NCI-H446 (cell line): Measurements from ENCODE around the gene ZNF423.

ENCODE experiments used
- DNase-seq, 2 experiments: peaks; one replicate each; lab custom pipeline; 2025; lab: John Stamatoyannopoulos, UW

The ZNF423 gene

DNA sequence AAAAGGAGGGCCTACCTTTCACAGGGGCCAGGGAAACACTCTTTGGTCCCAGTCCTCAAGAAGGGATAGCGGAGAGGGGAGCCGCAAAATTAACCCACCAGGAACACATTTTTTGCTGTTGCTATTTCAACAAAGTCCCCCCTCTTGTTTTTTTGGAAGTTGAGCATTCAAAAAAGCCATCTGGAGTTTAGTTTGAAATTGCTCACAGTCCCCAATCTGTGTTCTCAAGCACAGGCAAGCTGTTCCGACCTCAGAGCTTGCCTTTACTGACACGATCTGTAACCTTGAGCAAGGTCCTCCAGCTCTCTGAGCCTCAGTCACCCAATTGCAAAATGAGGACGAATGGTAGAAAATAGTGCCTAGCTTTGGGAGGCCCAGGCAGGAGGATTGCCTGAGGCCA lies 131.1 kb downstream of the ZNF423 start:
- peak in 1 of 2 experiments; percentile 7 for DNase-seq

DNA sequence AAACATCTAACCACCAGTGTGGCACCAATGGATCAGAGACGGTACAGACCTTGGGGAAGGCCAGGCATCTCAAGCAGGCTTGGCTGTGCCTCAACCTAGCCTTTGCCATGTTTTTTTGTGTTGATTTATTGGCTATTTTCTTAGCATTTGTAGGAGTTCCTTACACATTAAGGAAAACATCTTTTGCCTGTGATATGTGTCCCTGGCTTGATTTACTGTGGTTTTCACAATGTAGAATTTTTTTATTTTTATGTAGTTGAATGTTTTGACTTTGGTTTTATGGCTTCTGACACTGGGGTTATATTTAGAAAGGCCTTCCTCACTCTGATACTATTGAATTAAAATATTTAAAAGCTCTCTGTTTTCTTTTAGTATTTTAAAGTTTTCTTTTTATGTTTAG lies 132.6 kb downstream of the ZNF423 start:
- DNase-seq, result no peak

DNA sequence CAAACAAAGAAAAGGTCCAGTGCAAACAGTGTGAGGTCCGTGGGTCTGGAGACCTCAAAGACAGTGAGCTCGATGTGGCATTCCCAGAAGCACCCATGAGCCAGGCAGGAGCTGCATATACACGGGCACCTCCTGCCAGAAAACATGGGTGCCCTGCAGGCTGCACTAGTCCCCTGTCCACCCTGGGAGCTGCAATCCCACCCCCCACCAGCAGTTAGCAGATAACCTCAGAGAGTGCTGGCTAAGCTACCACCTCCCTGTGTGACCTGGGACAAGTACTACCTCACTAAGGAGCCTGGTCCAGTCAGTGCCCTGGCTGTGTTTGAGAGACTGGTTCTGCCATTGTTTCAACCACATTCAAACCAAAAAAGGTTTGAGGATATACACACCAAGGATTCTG lies 135.7 kb downstream of the ZNF423 start:
- no peak for DNase-seq

DNA sequence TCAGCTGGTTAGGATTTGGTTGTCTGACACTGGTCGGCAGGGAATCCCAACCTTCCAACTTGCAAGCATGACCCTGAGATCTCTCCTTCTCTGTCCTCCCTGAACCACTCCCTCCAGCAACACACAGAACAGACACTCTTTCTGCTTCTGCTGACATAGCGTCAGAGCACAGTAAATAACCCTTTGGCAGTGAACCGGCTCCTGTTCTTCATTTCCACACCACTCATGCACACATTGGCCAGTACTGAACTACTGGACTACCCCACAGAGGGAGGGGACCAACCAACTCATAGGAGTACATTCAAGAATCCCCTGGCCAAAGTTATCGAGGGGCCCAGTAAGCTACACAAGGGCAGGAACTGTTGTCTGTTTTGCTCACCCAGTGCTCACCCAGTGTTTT lies 138.2 kb downstream of the ZNF423 start:
- DNase-seq, result no peak

DNA sequence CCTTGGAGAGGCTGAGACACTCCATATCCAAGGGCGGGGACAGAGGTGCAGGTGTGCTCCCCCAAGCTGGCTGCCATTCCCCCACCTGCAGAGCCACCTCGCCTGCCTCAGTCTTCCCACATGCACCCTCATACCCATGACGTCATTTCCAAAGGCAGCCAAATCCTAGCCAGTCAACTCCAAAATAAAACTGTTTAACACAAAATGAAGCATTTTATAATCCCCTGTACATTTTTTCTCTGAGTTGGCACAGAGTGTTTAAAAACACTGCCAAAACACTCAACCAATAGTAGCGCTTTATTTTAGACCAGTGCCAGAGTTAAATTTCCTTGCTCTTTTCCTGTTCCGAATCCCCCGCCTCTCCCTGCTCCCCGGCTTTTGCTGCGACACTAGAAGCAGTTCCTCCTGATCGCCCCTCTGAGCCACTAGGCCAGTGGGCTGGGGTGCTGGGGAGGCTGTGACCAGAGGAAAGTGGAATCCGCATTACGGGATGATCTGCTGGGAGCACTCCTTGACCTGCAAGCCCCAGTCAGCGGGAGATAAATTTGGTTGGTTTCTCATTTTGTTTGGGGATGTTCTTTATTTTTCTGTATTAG lies 139.5 kb downstream of the ZNF423 start:
- no peak for DNase-seq

DNA sequence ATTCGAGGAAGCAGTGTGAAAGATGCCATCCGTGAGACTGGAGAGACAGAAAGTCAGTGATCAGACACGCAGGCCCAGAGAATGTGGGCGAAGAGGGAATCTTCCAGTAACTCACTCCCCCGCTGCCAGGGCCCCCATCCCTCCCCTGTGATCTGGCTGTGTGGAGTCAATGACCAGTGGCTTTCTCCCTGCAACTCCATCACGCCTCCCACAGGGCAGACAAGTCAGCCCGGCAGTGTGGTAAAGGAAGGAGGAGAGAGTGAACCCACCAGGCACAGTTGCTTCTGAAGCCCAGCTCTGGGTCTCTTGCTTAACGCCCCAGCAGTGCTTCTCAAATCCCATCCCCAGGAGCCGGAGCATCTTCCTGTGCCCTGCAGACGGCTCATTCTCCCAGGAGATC lies 142.1 kb downstream of the ZNF423 start:
- no peak for DNase-seq

DNA sequence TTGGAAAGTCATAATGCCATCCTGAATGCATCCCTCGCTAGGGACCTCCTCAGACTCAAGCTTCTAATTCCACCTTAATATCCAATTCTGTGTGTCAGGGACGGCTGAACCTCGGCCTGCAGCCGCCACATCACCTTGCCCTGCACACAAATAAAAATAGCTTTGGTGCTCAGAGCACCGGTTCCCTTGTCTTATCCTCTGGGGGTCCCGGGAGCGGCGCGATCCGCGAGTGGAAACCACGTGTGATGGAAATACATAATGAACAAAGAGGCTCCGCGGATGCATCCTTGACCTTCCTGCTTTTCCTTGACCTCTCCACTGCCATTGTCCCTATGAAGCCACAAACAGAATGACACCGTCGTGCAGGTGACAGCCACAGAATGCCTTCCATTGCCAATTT lies 143.4 kb downstream of the ZNF423 start:
- DNase-seq, result no peak

DNA sequence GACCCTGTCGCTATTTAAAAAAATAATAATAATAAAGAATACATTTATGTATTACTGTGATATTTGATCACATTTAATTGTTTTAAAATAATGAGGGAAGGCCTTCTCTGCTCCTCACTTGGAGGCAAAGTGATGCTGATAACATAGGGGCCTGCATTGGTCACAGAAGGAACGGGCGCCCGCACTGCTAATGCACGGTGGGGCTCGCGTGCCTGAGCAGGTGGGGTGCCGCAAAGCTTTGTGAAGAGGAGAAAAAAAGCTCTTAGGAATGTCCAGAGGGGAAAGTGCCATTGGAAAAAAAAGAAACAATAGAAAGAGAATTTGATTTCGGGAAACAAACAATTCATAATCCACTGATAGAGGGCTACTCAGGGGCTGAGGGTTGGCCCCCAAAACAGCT lies 143.8 kb downstream of the ZNF423 start:
- no peak for DNase-seq

DNA sequence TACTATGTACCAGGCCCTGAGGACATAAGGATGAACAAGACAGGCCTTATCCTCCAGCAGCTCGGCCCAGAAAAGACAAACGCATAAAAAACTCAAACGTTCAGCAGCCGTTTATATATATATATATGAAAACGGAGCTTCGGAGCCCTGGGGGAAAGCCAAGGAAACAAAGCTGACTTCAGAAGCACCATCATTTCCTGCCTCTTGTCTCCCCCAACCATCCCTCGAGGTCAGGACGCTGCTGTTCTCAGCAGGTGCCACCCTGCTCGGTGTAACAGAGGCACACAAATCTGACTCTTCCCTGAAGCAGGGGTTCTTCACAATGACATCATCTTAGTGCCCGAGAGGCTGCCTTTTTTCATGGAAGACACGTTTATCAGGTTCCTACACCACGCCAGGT lies 146.9 kb downstream of the ZNF423 start:
- DNase-seq, result no peak

DNA sequence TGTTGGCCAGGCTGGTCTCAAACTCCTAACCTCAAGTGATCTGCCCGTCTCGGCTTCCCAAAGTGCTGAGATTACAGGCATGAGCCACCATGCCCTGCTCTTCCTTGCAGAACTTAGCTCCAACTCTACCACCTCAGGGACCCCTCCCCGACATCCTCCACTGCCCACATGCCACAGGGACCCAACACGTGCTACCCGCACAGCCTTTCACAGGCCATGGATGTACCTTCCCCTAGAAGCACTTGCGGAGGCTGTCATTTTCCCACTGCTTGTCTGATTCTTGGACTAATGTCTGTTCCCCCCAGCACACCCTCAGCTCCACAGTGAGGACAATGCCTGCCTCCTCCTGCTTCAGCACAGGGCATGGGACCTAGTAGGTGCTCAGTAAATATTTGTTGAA lies 147.4 kb downstream of the ZNF423 start:
- DNase-seq, result no peak

DNA sequence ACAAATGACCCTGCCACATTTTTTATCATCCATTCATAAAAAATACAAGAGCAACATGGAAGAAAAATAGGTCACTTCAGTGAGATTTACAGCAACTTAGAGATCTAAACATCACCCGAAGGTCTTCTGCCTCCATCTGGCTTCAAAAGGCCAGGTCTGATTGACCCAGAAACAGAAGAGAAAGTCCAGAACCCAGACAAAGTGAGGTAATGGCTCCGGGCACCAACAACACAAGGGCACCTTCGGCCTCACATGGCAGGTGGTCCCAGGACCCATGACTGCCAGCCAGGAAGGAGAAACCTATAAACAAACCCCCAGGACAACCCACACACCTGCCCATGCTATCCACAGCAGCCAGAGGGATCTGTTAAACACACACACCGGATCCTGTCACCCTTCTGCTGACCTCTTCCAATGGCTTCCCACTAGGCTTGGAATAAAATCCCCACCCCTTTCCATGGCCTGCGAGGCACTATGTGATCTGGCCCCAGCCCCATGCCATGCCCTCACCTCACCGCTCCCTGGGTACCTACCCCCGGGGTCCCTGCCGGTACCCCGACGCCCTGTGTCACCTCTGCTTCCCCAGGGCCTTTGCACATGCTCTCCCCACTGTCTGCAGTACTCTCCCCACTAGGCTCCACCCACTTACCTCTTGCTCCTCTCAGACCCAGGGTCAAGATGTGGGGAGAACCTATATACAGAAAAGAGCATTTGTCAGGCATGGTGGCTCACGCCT lies 149.1 kb downstream of the ZNF423 start:
- DNase-seq, result no peak

DNA sequence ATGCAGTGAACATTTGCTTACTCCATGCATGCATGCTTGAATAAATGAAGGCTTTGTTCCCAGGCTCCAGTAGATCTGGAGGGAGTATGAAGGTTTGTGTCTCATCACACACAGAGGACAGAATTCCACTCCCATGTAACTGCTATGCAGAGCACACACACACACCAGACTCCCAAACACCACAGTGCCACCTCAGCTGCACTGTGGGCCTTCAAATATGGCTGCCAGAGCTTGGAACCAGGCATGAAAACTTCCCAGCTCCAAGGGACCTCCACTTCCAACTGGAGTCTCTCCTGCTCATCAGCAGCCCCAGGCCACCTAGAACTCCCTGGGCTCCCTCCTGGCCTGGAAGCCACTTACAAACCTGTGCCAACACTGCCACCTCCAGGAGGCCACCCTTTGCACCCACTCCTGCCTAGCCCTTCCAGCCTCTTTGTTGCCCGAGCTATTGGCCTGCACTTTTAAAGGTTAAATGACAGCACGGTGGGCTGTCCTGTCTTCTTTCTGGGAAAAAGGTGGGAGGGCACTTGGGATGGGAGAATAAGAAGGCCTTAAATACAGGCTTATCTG lies 151.2 kb downstream of the ZNF423 start:
- no peak for DNase-seq

DNA sequence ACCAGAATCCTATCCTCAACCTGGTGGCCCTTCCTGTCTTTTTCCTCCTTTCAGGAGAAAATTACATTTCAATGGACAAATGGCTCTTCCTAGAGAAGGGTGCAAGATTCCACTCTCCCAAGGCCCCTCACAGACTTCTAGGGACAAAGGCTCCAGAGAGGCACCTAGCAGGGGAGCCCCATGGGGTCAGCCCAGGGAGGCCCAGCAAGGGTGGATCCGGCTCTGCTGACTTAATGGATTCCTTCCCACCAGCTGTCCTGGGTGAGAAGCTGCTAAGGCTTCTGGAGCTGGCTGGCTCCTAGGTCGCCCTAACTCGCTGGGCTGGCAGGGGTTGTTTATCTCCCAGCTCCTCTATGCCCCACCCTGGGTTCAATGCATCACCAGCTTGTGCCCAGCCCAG lies 152.4 kb downstream of the ZNF423 start:
- no peak for DNase-seq

DNA sequence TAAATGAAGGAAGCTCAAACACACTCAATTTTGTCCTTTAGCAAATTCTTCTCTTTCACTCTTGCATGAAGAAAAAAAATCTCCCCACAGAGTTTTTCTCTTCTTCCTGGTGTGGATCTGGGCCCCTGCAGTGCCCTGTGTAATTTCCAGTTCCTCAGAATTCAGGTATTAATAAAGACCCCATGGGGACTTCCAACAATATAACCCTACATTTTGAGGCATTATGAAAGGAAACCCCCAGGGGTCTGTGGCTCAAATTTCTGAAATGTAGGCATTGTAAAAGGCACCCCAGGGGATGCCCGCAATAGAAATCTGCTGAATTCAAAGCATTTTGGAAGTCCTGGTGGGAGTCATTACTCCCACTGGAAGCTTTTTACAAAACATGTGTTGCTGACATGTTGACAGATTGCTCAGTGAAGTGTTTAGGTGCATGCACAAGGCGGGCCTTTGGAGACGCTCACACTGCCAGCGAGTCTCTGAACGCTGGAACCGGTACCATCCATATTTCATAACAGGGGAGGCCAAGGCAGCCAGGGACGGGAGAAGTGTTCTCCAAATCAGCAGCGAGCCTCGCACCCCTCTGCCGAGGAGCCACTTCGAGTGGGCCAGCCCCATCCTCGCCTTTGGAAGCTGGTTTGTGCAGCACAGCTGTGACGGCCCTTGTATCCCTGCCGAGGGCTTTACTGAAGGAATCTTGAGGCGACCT lies 154.0 kb downstream of the ZNF423 start:
- DNase-seq, result peak; percentile 81 to 89

DNA sequence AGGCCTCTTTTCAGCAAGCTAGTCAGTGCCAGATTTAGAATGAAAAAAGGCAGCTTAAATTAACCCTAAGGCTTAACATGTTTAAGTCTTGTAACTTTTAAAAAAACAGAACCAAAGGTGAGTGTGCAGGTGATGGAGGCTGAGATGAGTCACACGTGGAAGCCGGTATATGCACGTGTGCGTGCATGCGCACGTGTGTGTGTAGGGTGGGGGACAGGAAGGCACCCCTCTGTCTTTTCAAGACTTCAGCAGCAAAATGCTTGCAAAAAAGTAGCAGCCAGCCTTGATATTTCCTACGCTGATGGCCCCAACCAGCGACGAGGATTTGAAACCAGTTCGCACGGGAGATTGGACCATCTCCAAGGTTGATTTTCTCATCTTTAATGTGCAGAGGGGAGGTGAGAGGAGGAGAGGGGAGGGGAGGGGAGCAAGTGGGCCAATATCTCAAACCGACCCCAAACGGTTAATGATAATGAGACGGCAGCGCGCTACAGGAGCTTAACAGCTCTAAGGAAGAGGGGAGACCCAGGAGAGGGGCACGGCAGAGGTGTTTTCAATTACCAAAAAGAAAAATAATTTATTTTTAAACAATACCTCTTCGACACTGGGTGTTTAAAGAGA lies 154.7 kb downstream of the ZNF423 start:
- peak in 1 of 2 experiments; percentile 9 for DNase-seq

DNA sequence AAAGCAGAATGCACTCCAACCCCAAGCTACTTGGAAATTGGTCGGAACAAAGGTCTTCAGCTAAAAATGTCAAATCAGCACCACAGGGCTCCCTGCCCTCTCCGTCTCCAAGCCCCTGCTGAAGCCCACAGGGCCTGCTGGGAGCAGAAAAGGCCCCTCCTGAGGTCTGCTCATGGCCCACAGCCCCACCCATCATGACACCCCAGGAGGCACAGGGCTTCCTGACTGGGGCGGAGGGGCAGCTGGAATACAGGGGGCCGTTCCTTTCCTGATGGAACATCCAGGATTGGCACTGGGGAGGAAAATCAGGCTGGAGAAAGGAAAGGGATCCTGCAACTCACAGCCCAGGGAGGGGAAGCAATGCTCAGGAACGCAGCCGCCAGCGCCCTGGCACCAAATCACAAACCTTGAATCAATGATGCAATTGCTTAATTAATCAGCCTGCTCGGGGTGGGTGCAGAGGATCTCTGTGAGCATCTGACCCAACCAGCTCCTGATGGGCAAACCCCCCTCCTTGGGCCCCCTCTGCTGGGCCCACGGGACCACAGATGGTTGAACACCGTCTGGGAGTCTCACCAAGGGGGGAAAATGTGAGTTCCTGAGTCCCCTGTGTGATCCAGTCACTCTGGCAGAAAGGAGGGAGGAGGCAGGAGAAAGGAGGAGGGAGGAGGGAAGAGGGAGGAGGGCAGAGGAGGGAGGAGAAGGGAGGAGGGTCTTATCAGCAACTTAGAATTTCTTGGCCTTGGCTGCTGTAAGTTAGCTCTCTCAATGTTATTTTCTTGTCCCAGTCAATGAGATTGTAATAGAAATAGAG lies 155.5 kb downstream of the ZNF423 start:
- DNase-seq, result peak in 1 of 2 experiments; percentile 44

DNA sequence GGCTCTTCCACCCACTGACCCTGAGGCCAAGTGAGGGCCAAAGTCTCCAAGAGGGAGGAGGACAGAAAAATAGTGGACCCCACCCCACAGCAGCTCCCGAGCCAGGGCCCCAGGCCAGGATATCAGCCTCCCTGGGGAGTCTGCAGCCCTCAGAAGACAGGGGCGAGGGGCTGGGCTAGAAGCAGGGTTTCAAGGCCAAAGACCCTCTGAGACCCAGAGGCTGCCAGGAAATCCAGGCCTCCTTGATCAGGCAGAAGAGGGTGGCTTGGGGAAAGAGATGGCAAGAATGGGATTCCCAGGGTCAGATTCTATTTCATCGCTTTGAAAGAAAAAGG lies 156.1 kb downstream of the ZNF423 start:
- no peak for DNase-seq

DNA sequence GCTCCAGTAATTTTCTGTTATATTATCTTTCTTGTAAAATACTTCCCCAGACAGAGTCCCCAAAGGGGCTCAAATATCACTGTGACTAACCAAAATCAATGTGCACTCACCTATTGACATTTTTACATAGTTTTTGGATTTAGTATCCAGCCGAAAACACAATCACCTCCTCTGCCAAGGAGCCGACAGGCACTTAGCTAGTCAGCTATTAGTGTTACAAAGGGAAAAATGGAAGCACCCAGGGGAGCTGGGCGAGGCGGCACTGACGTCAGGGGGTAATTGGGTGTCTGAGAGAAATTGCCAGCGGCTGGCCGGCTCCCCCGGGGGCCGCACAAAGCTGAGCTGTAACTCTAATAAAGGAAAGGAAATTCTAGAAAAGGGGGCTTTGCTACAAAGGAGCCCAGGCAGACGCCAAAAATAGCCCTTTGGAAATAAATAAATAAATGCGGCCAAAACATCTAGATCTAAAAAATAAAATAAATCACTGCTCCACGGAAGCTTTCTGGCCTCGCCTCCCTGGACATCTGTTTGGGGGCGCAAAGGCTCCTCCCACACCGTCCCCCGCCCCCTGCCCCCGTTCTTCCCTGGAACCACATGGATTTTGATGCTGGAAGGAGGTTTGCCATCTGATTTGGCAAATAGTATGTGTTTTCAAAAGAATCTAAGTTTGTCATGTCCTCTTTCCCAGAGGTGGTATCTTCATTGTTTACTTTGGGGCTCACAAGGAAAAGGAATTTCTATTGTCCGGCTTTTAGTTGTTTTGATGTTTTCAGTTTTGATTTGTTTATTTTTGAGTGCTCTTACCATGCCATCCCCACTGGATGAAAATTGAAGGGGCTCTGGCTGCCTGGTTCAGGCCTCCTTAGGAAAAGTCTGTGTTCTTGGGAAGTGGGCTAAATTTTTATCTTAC lies 156.7 kb downstream of the ZNF423 start:
- DNase-seq, result no peak

DNA sequence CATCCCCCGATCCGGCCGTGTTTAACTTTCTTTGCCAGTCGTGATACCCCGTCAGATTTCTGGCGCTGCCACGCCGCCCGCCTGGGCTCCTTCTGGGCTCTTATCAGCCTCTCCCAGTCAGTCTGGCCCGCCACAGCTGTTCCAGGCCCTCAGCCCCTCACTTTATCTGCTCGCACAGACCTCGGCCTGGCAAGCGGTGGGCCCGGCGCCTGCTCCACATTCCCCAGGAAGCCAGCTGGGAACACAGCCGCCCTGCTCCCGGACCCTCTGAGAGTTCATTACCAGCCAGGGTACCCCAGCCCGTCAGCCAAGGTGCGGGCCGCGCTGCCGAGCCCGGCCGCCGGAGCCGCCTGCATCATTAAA lies 157.5 kb downstream of the ZNF423 start:
- no peak for DNase-seq

DNA sequence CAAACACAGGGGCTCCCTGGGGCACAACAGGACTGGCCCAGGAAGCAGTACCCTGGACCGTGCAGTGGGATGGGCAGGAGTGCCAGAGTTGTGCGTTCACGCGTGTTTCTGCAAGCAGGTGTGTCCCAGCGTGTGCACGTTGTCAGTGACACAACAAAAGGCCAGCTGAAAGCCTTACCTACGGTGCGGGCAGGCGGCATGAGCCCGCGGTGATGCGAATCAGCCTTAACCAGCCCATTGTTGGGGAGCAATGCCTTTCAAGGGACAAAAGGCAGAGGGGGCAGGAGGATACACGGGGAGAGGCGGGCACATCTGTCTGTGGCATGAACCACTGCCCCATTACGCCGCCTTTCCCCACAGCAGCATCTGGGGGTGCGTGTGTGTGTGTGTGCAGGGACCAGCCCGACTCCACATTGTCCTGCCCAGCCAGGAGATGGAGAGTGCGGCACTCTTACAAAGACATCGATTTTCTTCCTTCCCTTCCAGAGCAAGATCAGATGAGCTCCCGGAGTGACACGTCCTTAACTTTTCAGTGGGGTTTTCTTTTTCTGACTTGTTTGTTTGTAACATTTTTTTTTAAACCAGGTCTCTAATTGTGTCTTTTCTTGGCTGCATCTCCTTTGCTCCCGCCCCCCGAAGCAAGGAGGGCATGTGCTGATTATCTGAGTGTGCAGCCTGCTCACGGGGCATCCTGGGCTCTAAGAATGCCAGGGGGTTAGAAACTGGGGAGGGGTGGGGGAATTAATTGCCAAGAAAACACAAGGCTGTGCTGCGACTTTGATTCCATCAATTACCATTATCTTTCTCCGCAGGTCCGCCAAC lies 158.1 kb downstream of the ZNF423 start:
- no peak for DNase-seq
